Left colon (tissue), 2 donors: ENCODE measurements around the gene PUS7. TPM values are rescaled to one million over a fixed set of nuclear protein-coding genes. Genes with fewer than 3 reads are reported as not detected.
A peak's percentile ranks its signal among the peaks of the same experiment; 100 is the strongest.
"Not testable (repeated sequence)": the region's sequence is repeated elsewhere in the genome, so short reads cannot be mapped to it uniquely, and the experiment has no call there.

Experiments used
- ATAC-seq: fragments of 200-7000 bp; cut with Tn5 transposase; one replicate; pipeline ENCODE4 v1.9.1; 2020; ENCODE audit warnings: mild to moderate bottlenecking, moderate library complexity
- DNase-seq, 2 donors: peaks; one replicate each; pipeline ENCODE4 v3.0.0-alpha.2; 2020
- intact Hi-C, 2 donors: fragments of 100-400 bp; cut with DNase I in 1 of 2; cut with micrococcal nuclease in 1 of 2; formaldehyde crosslinking; loops; one replicate each; pipeline versions ENCODE4 v1.11.2 to v1.14.0; 2022; cut with DNase I, micrococcal nuclease
- long read RNA-seq: library from polyadenylated mRNA; unstranded; transcript quantifications from one replicate; pipeline ENCODE4 v2.0.0, GENCODE V29; 2021
- total RNA-seq, 2 donors: library from RNA; stranded (reverse); fragmentation: NEBNext Ultra II Directional; extraction: Animal tissue kit (Norgen Biotek cat#: 25700); gene quantifications; one replicate each; pipeline ENCODE4 v1.2.1, GENCODE V29; 2021
- donor health status: DM: no; HTN: no; CAD: no.
- donor health status: DM: yes; HTN: yes; CAD: no.

The PUS7 gene
- total RNA-seq = 1 to 10 TPM; 5.9 to 8.9 TPM
- long read RNA-seq, transcript PUS7-202 (16 exons, 2,356 nt) = major isoform, 7 of 16 reads
- long read RNA-seq, partial matches to known transcripts = 1 of 16 reads
- long read RNA-seq, other reads (novel, unspliced or antisense) = 5 of 16 reads

GRCh38 chr7:105521717-105522463 is at the start of gene PUS7:
Gene PUS7, minus strand, starts transcription at chr7:105522271. Its CDS starts 13,759 bp downstream, at chr7:105508512.
- peak; percentile 93 for ATAC-seq
- intact Hi-C loops = no loop called here
- peak; percentile 86 to 89 for DNase-seq

DNA sequence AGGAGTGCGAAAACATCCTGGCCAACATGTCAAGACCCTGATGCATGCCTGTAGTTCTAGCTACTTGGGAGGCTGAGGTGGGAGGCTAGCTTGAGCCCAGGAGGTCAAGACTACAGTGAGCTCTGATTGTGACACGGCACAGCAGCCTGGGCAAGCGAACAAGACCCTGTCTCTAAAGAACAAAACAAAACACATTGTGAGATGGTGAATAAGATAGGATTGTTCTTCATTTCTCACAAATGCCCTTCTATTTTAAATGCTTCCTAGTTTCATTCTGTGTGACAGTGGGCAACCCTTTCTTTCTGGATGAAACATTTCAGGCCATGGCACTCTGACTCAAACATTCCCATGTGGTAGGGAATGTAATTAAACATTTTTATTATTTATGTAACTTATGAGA is 45.8 kb upstream of the PUS7 start:
- ATAC-seq (no peak), DNase-seq (no peak)
- intact Hi-C loops = no loop called here

GRCh38 chr7:105567024-105567423 is 45.0 kb upstream of the PUS7 start:
- ATAC-seq (no peak), DNase-seq (no peak)
- intact Hi-C loops = no loop called here

DNA sequence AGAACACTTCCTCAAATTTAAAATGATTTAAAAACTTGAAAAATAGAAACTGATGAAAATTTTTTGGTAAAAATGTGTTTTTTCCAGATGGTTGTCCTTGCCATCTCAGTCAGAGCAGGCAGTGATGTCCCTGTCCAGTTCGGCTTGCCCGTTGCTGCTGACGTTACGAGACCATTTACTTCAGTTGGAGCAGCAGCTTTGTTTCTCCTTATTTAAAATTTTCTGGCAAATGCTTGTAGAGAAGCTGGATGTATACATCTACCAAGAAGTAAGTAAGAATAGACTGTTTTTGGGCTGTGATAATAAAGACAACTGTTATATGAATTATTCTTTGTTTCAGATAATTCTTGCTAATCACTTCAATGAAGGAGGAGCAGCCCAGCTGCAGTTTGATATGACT is 43.1 kb upstream of the PUS7 start:
- ATAC-seq = no peak
- DNase-seq = no peak
- intact Hi-C loops = no loop called here

- ATAC-seq (no peak), DNase-seq (no peak)
- intact Hi-C loops = no loop called here
These were observed 37.9 kb upstream of the PUS7 start for GRCh38 chr7:105559926-105560325.

DNA sequence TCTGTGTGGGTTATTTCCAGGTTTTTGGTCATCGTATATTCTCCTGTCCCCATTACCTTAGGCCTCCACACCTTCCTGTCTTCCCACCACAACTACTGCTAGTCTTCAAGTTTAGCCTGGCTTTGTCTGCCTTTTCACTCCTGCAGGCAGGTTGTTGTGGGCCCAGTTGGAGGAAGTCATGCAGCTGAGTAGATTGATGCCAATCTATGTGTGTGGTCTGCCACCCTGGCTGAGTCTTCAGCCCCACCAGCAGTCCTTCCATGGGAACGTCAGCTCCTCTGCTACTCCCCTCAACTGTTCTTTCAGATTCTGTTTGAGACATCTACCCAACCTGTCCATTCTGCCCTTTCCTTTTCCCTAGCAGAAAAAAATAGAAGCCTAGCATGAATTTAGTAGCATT is 16.3 kb upstream of the PUS7 start:
- no peak for DNase-seq
- intact Hi-C loops = no loop called here
- ATAC-seq = no peak

DNA sequence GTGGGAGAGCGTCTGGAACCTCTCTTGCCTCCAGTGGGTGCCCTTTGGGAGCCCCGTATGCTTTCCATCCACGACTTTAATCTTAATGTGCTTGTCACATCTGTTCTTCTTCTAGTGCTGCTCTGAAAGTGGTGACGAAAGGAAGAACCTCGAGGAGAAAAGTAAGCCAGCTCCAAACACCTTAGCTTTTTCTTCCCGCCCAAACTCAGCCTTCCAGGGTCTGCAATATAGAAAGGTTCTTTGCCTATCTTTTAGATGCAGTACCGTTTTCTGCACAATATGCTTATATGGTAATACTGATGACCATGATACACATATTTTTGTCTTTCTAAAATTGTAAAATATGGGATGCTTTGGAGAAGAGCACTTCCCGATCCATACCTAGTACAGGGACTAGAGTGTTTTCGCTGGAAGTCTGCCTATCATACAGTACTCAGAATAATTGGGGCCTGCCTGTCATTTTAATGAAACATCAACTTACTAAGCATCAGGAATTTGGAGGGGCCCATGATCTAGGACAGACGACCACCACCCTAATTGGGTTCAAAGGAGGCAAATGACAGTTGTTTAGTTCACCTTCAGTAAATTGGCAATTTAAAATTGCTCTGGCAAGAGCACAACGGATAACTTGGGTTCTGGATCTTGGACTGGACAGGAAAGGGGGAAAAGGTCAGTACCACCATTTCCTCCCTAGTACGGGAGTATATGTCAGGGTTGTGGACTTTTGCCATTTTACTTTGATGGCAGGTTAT is 10.8 kb upstream of the PUS7 start:
- DNase-seq (no peak), ATAC-seq (no peak)
- intact Hi-C loops = no loop called here

GRCh38 chr7:105531792-105532671 is 10.0 kb upstream of the PUS7 start, which contains the start of gene RINT1:
Gene RINT1, plus strand, starts transcription at chr7:105532201. Its CDS starts 115 bp downstream, at chr7:105532316.
- peak; percentile 91 to 92 for DNase-seq
- intact Hi-C loops = no loop called here
- peak; percentile 98 for ATAC-seq

- DNase-seq (no peak), ATAC-seq (no peak)
- intact Hi-C loops = no loop called here
These were observed 8.5 kb upstream of the PUS7 start for GRCh38 chr7:105530546-105530945.

DNA sequence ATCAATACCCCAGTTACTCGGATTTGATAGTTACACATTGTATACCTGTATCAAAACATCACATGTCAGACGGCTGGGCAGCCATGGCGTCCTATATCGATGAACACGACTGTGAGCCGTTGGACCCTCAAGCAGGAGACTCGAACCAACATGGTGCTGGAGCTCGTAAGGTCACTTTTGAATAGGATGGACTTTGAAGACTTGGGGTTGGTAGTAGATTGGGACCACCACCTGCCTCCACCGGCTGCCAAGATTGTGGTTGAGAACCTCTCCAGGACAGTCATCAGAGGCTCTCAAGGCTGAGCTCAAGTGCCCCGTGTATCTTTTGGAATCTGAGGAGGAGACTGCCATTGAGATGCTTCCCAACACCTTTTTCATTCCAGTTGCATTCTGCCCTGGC is 8.1 kb upstream of the PUS7 start:
- DNase-seq (no peak), ATAC-seq (no peak)
- intact Hi-C loops = no loop called here

- intact Hi-C loops, ATAC-seq, DNase-seq: not testable (repeated sequence)
These were observed 5.7 kb upstream of the PUS7 start for GRCh38 chr7:105527737-105528136.

- intact Hi-C loops = no loop called here
- ATAC-seq = no peak
- no peak for DNase-seq
These were observed 2.8 kb upstream of the PUS7 start for GRCh38 chr7:105524840-105525239.

DNA sequence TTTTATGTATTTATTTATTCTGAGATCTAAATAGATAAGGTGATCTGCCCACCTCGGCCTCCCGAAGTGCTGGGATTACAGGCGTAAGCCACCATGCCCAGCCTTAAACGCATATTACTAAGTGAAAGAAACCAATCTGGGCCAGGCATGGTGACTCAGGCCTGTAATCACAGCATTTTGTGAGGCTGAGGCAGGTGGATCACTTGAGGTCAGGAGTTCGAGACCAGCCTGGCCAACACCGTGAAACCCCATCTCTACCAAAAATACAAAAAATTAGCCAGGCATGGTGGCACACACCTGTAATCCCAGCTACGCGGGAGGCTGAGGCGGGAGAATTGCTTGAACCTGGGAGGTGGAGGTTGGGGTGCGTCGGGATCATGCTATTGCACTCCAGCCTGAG is 2.4 kb upstream of the PUS7 start:
- intact Hi-C loops, ATAC-seq, DNase-seq: not testable (repeated sequence)

- intact Hi-C loops = no loop called here
- peak; percentile 66 for ATAC-seq
- peak; percentile 61 to 74 for DNase-seq
These were observed 899 bp downstream of the PUS7 start for GRCh38 chr7:105521027-105521716.

DNA sequence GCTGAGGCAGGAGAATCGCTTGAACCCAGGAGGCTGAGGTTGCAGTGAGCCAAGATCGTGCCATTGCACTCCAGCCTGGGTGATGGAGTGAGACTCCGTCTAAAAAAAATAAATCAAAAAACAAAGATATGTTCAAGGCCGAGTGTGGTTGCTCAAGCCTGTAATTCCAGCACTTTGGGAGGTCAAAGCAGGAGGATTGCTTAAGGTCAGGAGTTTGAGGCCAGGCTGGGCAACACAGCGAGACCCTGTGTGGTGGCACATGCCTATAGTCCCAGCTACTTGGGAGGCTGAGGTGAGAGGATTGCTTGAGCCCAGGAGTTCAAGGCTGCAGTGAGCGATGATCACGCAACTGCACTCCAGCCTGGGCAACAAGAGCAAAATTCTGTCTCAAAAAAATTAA is 1.5 kb downstream of the PUS7 start:
- DNase-seq, intact Hi-C loops, ATAC-seq: not testable (repeated sequence)

DNA sequence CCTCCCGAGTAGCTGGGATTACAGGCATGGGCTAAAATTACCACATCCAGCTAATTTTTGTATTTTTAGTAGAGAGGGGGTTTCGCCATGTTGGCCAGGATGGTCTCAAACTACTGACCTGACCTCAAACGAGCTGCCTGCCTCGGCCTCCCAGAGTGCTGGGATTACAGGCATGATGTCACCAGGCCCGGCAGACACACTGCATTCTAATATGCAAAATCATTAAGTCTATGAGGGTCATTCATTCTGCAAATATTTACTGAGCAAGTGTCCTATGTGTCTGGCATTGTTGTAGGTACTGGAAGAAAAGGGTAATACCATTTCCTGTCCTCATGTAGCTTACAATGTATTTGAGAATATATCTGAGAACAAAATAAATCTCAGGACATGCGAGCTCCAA is 2.7 kb downstream of the PUS7 start:
- DNase-seq (no peak), ATAC-seq (no peak)
- intact Hi-C loops = no loop called here

DNA sequence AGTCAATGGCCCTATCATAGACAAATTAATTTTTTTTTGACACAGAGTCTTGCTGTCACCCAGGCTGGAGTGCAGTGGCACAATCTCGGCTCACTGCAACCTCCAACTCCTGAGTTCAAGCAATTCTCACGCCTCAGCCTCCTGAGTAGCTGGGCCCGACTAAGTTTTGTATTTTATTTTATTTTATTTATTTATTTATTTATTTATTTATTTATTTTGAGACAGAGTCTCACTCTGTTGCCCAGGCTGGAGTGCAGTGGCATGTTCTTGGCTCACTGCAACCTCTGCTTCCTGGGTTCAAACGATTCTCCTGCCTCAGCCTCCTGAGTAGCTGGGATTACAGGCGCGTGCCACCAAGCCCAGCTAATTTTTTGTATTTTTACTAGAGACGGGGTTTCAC is 6.5 kb downstream of the PUS7 start:
- ATAC-seq, intact Hi-C loops, DNase-seq: not testable (repeated sequence)

- DNase-seq (no peak), ATAC-seq (no peak)
- intact Hi-C loops = no loop called here
These were observed 9.0 kb downstream of the PUS7 start for GRCh38 chr7:105512926-105513526.
